Panc1 (cell line): ENCODE results near the gene CEBPB. TPM values are rescaled to one million over a fixed set of nuclear protein-coding genes. Genes with fewer than 3 reads are reported as not detected.

Experiments used
- ATAC-seq: fragments of 200-7000 bp; cut with Tn5 transposase; 2 replicates; pipeline ENCODE4 v1.9.1; 2020; ENCODE audit warnings: mild to moderate bottlenecking, moderate library complexity
- BruUV-seq: library from RNA; stranded (reverse); fragments of 400-500 nt; replicated peaks from 2 replicates; lab custom pipeline; 2021; lab: Mats Ljungman, UMichigan
- CTCF ChIA-PET: fragments of 300-600 bp; sonication (Branson Sonifier 250); formaldehyde crosslinking; loops from one replicate; lab custom pipeline; 2022; ENCODE audit warnings: antibody characterized with exemption; lab: Charles Lee
- POLR2A ChIA-PET: fragments of 300-600 bp; sonication (Branson Sonifier 250); formaldehyde crosslinking; loops from one replicate; lab custom pipeline; 2022; ENCODE audit warnings: antibody characterized with exemption; lab: Charles Lee
- DNase-seq: peaks from one replicate; pipeline ENCODE4 v3.0.0-alpha.2; 2010; ENCODE audit warnings: low read depth, low spot score
- H3K27ac ChIP-seq: 2 replicates; pipeline ENCODE4 v1.5.1; 2011; ENCODE audit warnings: mild to moderate bottlenecking, low read length, inconsistent platforms
- H3K27me3 ChIP-seq: fragments of 200-500 bp; sonication (Bioruptor generic); 2 replicates; pipeline ENCODE4 v1.6.0; 2014; ENCODE audit warnings: low read length, inconsistent platforms; ENCODE audit not compliant: control insufficient read depth, insufficient read depth
- H3K36me3 ChIP-seq: fragments of 200-500 bp; sonication (Bioruptor generic); 2 replicates; pipeline ENCODE4 v1.5.1; 2014; ENCODE audit warnings: inconsistent platforms, mild to moderate bottlenecking, low read length, moderate library complexity; ENCODE audit not compliant: control insufficient read depth, insufficient read depth
- H3K4me1 ChIP-seq: 2 replicates; pipeline ENCODE4 v1.5.1; 2011; ENCODE audit warnings: inconsistent platforms, mild to moderate bottlenecking, low read length, moderate library complexity; ENCODE audit not compliant: control insufficient read depth, insufficient read depth
- H3K4me3 ChIP-seq, 2 experiments: 2 replicates each; pipeline ENCODE4 v1.5.1; 2011 to 2012; ENCODE audit warnings: low read depth in 2 of 2, low read length in 2 of 2, mild to moderate bottlenecking in 2 of 2, inconsistent platforms in 1 of 2, moderate library complexity in 1 of 2
- H3K9me3 ChIP-seq: fragments of 200-500 bp; sonication (Bioruptor generic); 2 replicates; pipeline ENCODE4 v1.5.1; 2014; ENCODE audit warnings: low read depth, mild to moderate bottlenecking, inconsistent platforms, low read length, moderate library complexity; ENCODE audit not compliant: control insufficient read depth, insufficient read depth
- CTCF ChIP-seq: fragments of 450-650 bp; IDR thresholded peaks from 2 replicates; pipeline ENCODE4 v1.5.1; 2017; ENCODE audit warnings: mild to moderate bottlenecking
- POLR2AphosphoS5 ChIP-seq: IDR thresholded peaks from 2 replicates; pipeline ENCODE4 v1.6.1; 2012; ENCODE audit warnings: mild to moderate bottlenecking, low read depth, low read length, moderate library complexity
- REST ChIP-seq, 2 experiments: IDR thresholded peaks; 2 replicates each; pipeline ENCODE4 v1.6.1; 2011 to 2012; ENCODE audit warnings: low read depth in 2 of 2, control low read depth in 1 of 2, low read length in 1 of 2, mild to moderate bottlenecking in 1 of 2, moderate library complexity in 1 of 2; ENCODE audit not compliant: insufficient read depth in 1 of 2
- SIN3A ChIP-seq: IDR thresholded peaks from 2 replicates; pipeline ENCODE4 v1.6.1; 2012; ENCODE audit warnings: low read depth, mild to moderate bottlenecking, low read length, moderate library complexity, borderline replicate concordance; ENCODE audit not compliant: insufficient read depth
- TCF7L2 ChIP-seq: IDR thresholded peaks from 2 replicates; pipeline ENCODE4 v1.6.1; 2011; ENCODE audit warnings: mild to moderate bottlenecking, low read depth, low read length, inconsistent platforms
- in situ Hi-C: cut with HindIII; loops from 2 replicates; pipeline ENCODE4 v1.10.0; 2016; ENCODE audit warnings: low sequenced_read_pairs, low pct_unique_long_range_greater_than_20kb
- intact Hi-C: fragments of 100-400 bp; cut with micrococcal nuclease; formaldehyde crosslinking; loops from one replicate; pipeline ENCODE4 v1.10.0; 2022; ENCODE audit not compliant: unreplicated experiment
- total RNA-seq: library from RNA; stranded (reverse); gene quantifications from one replicate; pipeline ENCODE4 v1.2.1, GENCODE V29; 2021; ENCODE audit not compliant: unreplicated experiment

The CEBPB gene
- total RNA-seq, 1 experiment from 2014 or later = 52.1 TPM

- TF ChIP-seq SIN3A (no peak), REST (IDR thresholded peaks at IDR 0.05; ENCODE audit: insufficient read depth in 1 of 2, low read depth in 2 of 2, low read length in 1 of 2) (no peak), CTCF (no peak), TCF7L2 (no peak), POLR2AphosphoS5 (no peak)
- Histone ChIP-seq H3K4me1 (peaks cover 30% of the 10 kb centered on the region), H3K27me3 (no peaks in the 10 kb centered on the region), H3K27ac (no peak overlapping the region), H3K4me3 (no peak overlapping the region), H3K9me3 (no peaks in the 10 kb centered on the region), H3K36me3 (no peaks in the 10 kb centered on the region)
- in situ Hi-C loops = no loop called here
- intact Hi-C loops = no loop called here
- ATAC-seq = no peak
- no peak for DNase-seq
- ChIA-PET POLR2A (no interaction called here), CTCF (interaction anchor here (0.6 kb wide), 1 partner anchor 30 kb away, joined by 3 read pairs; no protein-coding TSS in a partner anchor)
- no TSS peak for BruUV-seq
Observed at GRCh38 chr20:50198180-50198666, 7.6 kb downstream of the CEBPB start.

GRCh38 chr20:50198716-50199115, 8.1 kb downstream of the CEBPB start:
- POLR2A ChIA-PET = no interaction called here
- H3K27me3 ChIP-seq = no peaks in the 10 kb centered on the region
- H3K36me3 ChIP-seq = no peaks in the 10 kb centered on the region
- no peak for ATAC-seq
- no peak overlapping the region for H3K4me3 ChIP-seq
- intact Hi-C loops (no loop called here), in situ Hi-C loops (no loop called here)
- no peaks in the 10 kb centered on the region for H3K9me3 ChIP-seq
- TF ChIP-seq SIN3A = no peak
- no peak for TF ChIP-seq TCF7L2
- no peak for TF ChIP-seq CTCF
- TF ChIP-seq REST (IDR thresholded peaks at IDR 0.05; ENCODE audit: insufficient read depth in 1 of 2, low read depth in 2 of 2, low read length in 1 of 2) = no peak
- no peak for TF ChIP-seq POLR2AphosphoS5
- H3K27ac ChIP-seq = no peak overlapping the region
- no peak for DNase-seq
- BruUV-seq = no TSS peak
- CTCF ChIA-PET = interaction anchor here (0.6 kb wide), 1 partner anchor 29 kb away, joined by 3 read pairs; no protein-coding TSS in a partner anchor
- peaks cover 26% of the 10 kb centered on the region for H3K4me1 ChIP-seq
